Stimulated activated CD4-positive, alpha-beta T cell treated with anti-CD3 and anti-CD28 coated beads, Interleukin-12 subunit alpha, Interleukin-12 subunit beta, amount 100 ng/mL, for 48 hours (primary cell): ENCODE measurements around the gene TUBB4B.

ENCODE experiments used
- DNase-seq, 3 donors: peaks; one replicate each; pipeline ENCODE4 v3.0.0-alpha.2; 2020; ENCODE audit warnings: low read depth in 2 of 3, low spot score in 1 of 3

The TUBB4B gene

GRCh38 chr9:137212520-137212919, 28.6 kb upstream of the TUBB4B start:
- no peak for DNase-seq

GRCh38 chr9:137213160-137214060, 27.7 kb upstream of the TUBB4B start:
- no peak for DNase-seq

GRCh38 chr9:137214620-137215019, 26.5 kb upstream of the TUBB4B start:
- DNase-seq = no peak

- no peak for DNase-seq
Observed at GRCh38 chr9:137215196-137215986, 25.7 kb upstream of the TUBB4B start.

- DNase-seq = no peak
Observed at GRCh38 chr9:137216188-137216965, 24.7 kb upstream of the TUBB4B start.

GRCh38 chr9:137217276-137218211, 23.5 kb upstream of the TUBB4B start:
- no peak for DNase-seq

GRCh38 chr9:137218212-137218753, 22.8 kb upstream of the TUBB4B start:
- no peak for DNase-seq

GRCh38 chr9:137218754-137219271, 22.3 kb upstream of the TUBB4B start:
- DNase-seq = no peak

GRCh38 chr9:137219757-137220316, 21.2 kb upstream of the TUBB4B start:
- DNase-seq = no peak

- DNase-seq = no peak
Observed at GRCh38 chr9:137220317-137221094, 20.6 kb upstream of the TUBB4B start.

- no peak for DNase-seq
Observed at GRCh38 chr9:137221095-137221505, 20.0 kb upstream of the TUBB4B start.

- no peak for DNase-seq
Observed at GRCh38 chr9:137221506-137222111, 19.5 kb upstream of the TUBB4B start.

GRCh38 chr9:137222190-137223077, 18.7 kb upstream of the TUBB4B start, which contains the start of gene RNF208:
TSS of gene RNF208 (minus strand) at chr9:137222240. CDS start at chr9:137221212, 1,028 bp downstream.
- no peak for DNase-seq

GRCh38 chr9:137223078-137223970, 17.8 kb upstream of the TUBB4B start:
- peak; percentile 97 to 99 (median 97) for DNase-seq

- no peak for DNase-seq
Observed at GRCh38 chr9:137224830-137225694, 16.0 kb upstream of the TUBB4B start, which contains the start of gene CYSRT1. TSS of gene CYSRT1 (plus strand) at chr9:137225174. CDS start at chr9:137225622, 448 bp downstream.
